ENCODE data around the gene ITGB4. TPM values are rescaled to one million over a fixed set of nuclear protein-coding genes. Genes with fewer than 3 reads are reported as not detected.

ITGB4 gene
- total RNA-seq, 1 donor from 2014 or later = not detected

GRCh38 chr17:75722542-75723095 lies 1.4 kb downstream of the ITGB4 start:
- Histone ChIP-seq H4K20me1 (ENCODE audit: low read depth) (no peaks in the 10 kb centered on the region), H3F3A (ENCODE audit: low read depth) (peaks cover 10% of the 10 kb centered on the region), H3K27ac (no peak overlapping the region), H3K4me3 (no peak overlapping the region), H3K9me3 (ENCODE audit: low read depth) (no peaks in the 10 kb centered on the region), H3K36me3 (no peaks in the 10 kb centered on the region), H2AFZ (replicated peaks) (no peak overlapping the region), H3K9ac (no peak overlapping the region), H3K27me3 (peaks cover 44% of the 10 kb centered on the region), H3K79me2 (ENCODE audit: low read depth) (no peaks in the 10 kb centered on the region), H3K4me1 (no peaks in the 10 kb centered on the region), H3K4me2 (no peak overlapping the region)
- H3K4me3 Mint-ChIP-seq = no peak overlapping the region
- H3K4me1 Mint-ChIP-seq = peaks cover 2% of the 10 kb centered on the region
- DNase-seq (ENCODE audit: low spot score) = no peak
- H3K36me3 Mint-ChIP-seq = no peaks in the 10 kb centered on the region
- H3K9me3 Mint-ChIP-seq = no peaks in the 10 kb centered on the region
- TF ChIP-seq CTCF (IDR thresholded peaks at IDR 0.05) (no peak), EZH2phosphoT487 (IDR thresholded peaks at IDR 0.05) (no peak), EZH2 (IDR thresholded peaks at IDR 0.05) (no peak)
- no peak overlapping the region for H3K27ac Mint-ChIP-seq
- peaks cover 33% of the 10 kb centered on the region for H3K27me3 Mint-ChIP-seq (ENCODE audit: insufficient read depth, low read depth)

- Histone ChIP-seq H3K4me1 (no peaks in the 10 kb centered on the region), H3K79me2 (ENCODE audit: low read depth) (no peaks in the 10 kb centered on the region), H4K20me1 (ENCODE audit: low read depth) (no peaks in the 10 kb centered on the region), H3K9me3 (ENCODE audit: low read depth) (no peaks in the 10 kb centered on the region), H2AFZ (replicated peaks) (no peak overlapping the region), H3K36me3 (no peaks in the 10 kb centered on the region), H3K4me2 (no peak overlapping the region), H3K27me3 (peaks cover 42% of the 10 kb centered on the region), H3K9ac (no peak overlapping the region), H3K27ac (no peak overlapping the region), H3F3A (ENCODE audit: low read depth) (peaks cover 10% of the 10 kb centered on the region), H3K4me3 (no peak overlapping the region)
- Mint-ChIP-seq H3K36me3 (no peaks in the 10 kb centered on the region), H3K9me3 (no peaks in the 10 kb centered on the region), H3K27ac (no peak overlapping the region), H3K4me1 (peaks cover 2% of the 10 kb centered on the region), H3K4me3 (no peak overlapping the region), H3K27me3 (ENCODE audit: insufficient read depth, low read depth) (peaks cover 33% of the 10 kb centered on the region)
- TF ChIP-seq EZH2phosphoT487 (IDR thresholded peaks at IDR 0.05) (no peak), EZH2 (IDR thresholded peaks at IDR 0.05) (no peak), CTCF (IDR thresholded peaks at IDR 0.05) (no peak)
- DNase-seq (ENCODE audit: low spot score) = no peak
Observed at GRCh38 chr17:75723171-75723930, 2.1 kb downstream of the ITGB4 start.

- no peaks in the 10 kb centered on the region for H3K36me3 ChIP-seq
- no peaks in the 10 kb centered on the region for H3K9me3 ChIP-seq (ENCODE audit: low read depth)
- Mint-ChIP-seq H3K9me3 (no peaks in the 10 kb centered on the region), H3K27me3 (ENCODE audit: insufficient read depth, low read depth) (peaks cover 31% of the 10 kb centered on the region), H3K27ac (no peak overlapping the region), H3K36me3 (no peaks in the 10 kb centered on the region), H3K4me3 (no peak overlapping the region), H3K4me1 (peaks cover 2% of the 10 kb centered on the region)
- peaks cover 33% of the 10 kb centered on the region for H3K27me3 ChIP-seq
- H2AFZ ChIP-seq (replicated peaks) = no peak overlapping the region
- H3K4me3 ChIP-seq = no peak overlapping the region
- H3K4me2 ChIP-seq = no peak overlapping the region
- H3K27ac ChIP-seq = no peak overlapping the region
- peaks cover 10% of the 10 kb centered on the region for H3F3A ChIP-seq (ENCODE audit: low read depth)
- H3K9ac ChIP-seq = no peak overlapping the region
- DNase-seq (ENCODE audit: low spot score) = no peak
- H3K79me2 ChIP-seq (ENCODE audit: low read depth) = no peaks in the 10 kb centered on the region
- no peak for TF ChIP-seq EZH2phosphoT487 (IDR thresholded peaks at IDR 0.05)
- TF ChIP-seq CTCF (IDR thresholded peaks at IDR 0.05) = no peak
- no peak for TF ChIP-seq EZH2 (IDR thresholded peaks at IDR 0.05)
- H3K4me1 ChIP-seq = no peaks in the 10 kb centered on the region
- H4K20me1 ChIP-seq (ENCODE audit: low read depth) = no peaks in the 10 kb centered on the region
Observed at GRCh38 chr17:75724016-75725003, 3.1 kb downstream of the ITGB4 start.

Measured in neural progenitor cell (in vitro differentiated cells).